K562 (cell line): Measurements from ENCODE around the gene FILIP1L. TPM values are rescaled to one million over a fixed set of nuclear protein-coding genes. Genes with fewer than 3 reads are reported as not detected.

Source experiments
- ATAC-seq: fragments of 200-7000 bp; cut with Tn5 transposase; 3 replicates; pipeline ENCODE4 v1.9.1; 2020; ENCODE audit warnings: moderate library complexity
- BruUV-seq: library from RNA; stranded (reverse); fragments of 400-500 nt; replicated peaks from 2 replicates; lab custom pipeline; 2021; lab: Mats Ljungman, UMichigan
- CTCF ChIA-PET: fragments of 300-600 bp; formaldehyde crosslinking; extraction: SDS; loops from one replicate; lab custom pipeline; 2021; ENCODE audit warnings: low intra/inter-chr PET ratio; lab: Yijun Ruan, JAX
- POLR2A ChIA-PET: fragments of 300-600, 350-650 bp; sonication (Branson Sonifier 250); formaldehyde crosslinking; extraction: SDS; loops from one replicate; lab custom pipeline; 2021; ENCODE audit warnings: antibody characterized with exemption, inconsistent platforms; lab: Yijun Ruan, JAX
- DNase-seq, 4 experiments: peaks; one replicate each; pipeline versions ENCODE4 v3.0.0 to v3.0.0-alpha.2; 2011 to 2018; ENCODE audit warnings: low spot score in 3 of 4, mixed read lengths in 3 of 4; ENCODE audit errors: extremely low read depth in 1 of 4
- FAIRE-seq: peaks from 2 replicates; lab custom pipeline; 2011; peaks lifted over from hg19 to GRCh38; lab: Jason Lieb, UNC
- H2AFZ ChIP-seq: 2 replicates; pipeline ENCODE4 v1.6.0; 2011; ENCODE audit warnings: low read depth, low read length, control low read depth, inconsistent platforms
- H3K27ac ChIP-seq: fragments of 200-600 bp; 3 replicates; pipeline ENCODE4 v1.8.0; 2011; ENCODE audit warnings: low read depth, mild to moderate bottlenecking, control low read depth, inconsistent platforms, low read length, moderate library complexity, mixed read lengths; ENCODE audit errors: extremely low read depth
- H3K27me3 ChIP-seq, 2 experiments: fragments of 300-600 bp in 1 of 2; 2 replicates in 1 of 2; 3 replicates in 1 of 2; pipeline versions ENCODE4 v1.6.0 to v1.8.0; 2011; ENCODE audit warnings: inconsistent platforms in 2 of 2, low read length in 2 of 2, mild to moderate bottlenecking in 1 of 2, mixed read lengths in 1 of 2, moderate library complexity in 1 of 2; ENCODE audit not compliant: control insufficient read depth in 2 of 2, insufficient read depth in 2 of 2
- H3K36me3 ChIP-seq: fragments of 300-600 bp; 3 replicates; pipeline ENCODE4 v1.8.0; 2011; ENCODE audit warnings: mild to moderate bottlenecking, low read length, inconsistent platforms; ENCODE audit not compliant: control insufficient read depth, insufficient read depth
- H3K4me1 ChIP-seq, 2 experiments: fragments of 200-600 bp in 1 of 2; replicated peaks in 1 of 2; 2 replicates in 1 of 2; 3 replicates in 1 of 2; pipeline versions ENCODE4 v1.5.1 to v1.8.0; 2011; ENCODE audit warnings: inconsistent platforms in 2 of 2, low read length in 2 of 2, mild to moderate bottlenecking in 1 of 2, mixed read lengths in 1 of 2, moderate library complexity in 1 of 2; ENCODE audit not compliant: control insufficient read depth in 2 of 2, insufficient read depth in 2 of 2
- H3K4me2 ChIP-seq: 2 replicates; pipeline ENCODE4 v1.6.1; 2011; ENCODE audit warnings: low read length, control low read depth, inconsistent platforms, mixed read lengths; ENCODE audit not compliant: insufficient read depth
- H3K4me3 ChIP-seq: fragments of 200-600 bp; sonication (generic), shearing (Covaris generic); 2 replicates; pipeline ENCODE4 v1.5.1; 2016; ENCODE audit warnings: control low read depth, inconsistent platforms
- H3K79me2 ChIP-seq: fragments of 200-600 bp; 3 replicates; pipeline ENCODE4 v1.8.0; 2011; ENCODE audit warnings: low read length, inconsistent platforms; ENCODE audit not compliant: control insufficient read depth, insufficient read depth
- H3K9ac ChIP-seq, 2 experiments: 2 replicates each; pipeline versions ENCODE4 v1.6.0 to v1.6.1; 2011; ENCODE audit warnings: low read depth in 2 of 2, low read length in 2 of 2, control low read depth in 1 of 2, inconsistent platforms in 1 of 2, mild to moderate bottlenecking in 1 of 2, mixed read lengths in 1 of 2; ENCODE audit not compliant: insufficient read depth in 1 of 2
- H3K9me1 ChIP-seq: one replicate; pipeline ENCODE4 v1.6.0; 2011; ENCODE audit warnings: inconsistent platforms, mild to moderate bottlenecking, low read length, moderate library complexity; ENCODE audit not compliant: control insufficient read depth, insufficient read depth
- H3K9me3 ChIP-seq: replicated peaks from 2 replicates; pipeline ENCODE4 v1.5.1; 2011; ENCODE audit warnings: low read depth, low read length, inconsistent platforms; ENCODE audit not compliant: control insufficient read depth, insufficient read depth
- H4K20me1 ChIP-seq: replicated peaks from 2 replicates; pipeline ENCODE4 v1.6.1; 2011; ENCODE audit warnings: low read length, inconsistent platforms, mixed read lengths; ENCODE audit not compliant: control insufficient read depth, insufficient read depth
- ARHGAP35 ChIP-seq: fragments of 450-650 bp; IDR thresholded peaks from 2 replicates; pipeline ENCODE4 v1.6.1; 2018; ENCODE audit not compliant: partially characterized antibody
- CEBPB ChIP-seq: fragments of 450-650 bp; IDR thresholded peaks from 2 replicates; pipeline ENCODE4 v1.6.1; 2016; ENCODE audit warnings: missing genetic modification characterization, missing compliant biosample characterization
- DPF2 ChIP-seq: fragments of 450-650 bp; IDR thresholded peaks from 2 replicates; pipeline ENCODE4 v1.6.1; 2016
- HMG20A ChIP-seq: fragments of 450-650 bp; formaldehyde crosslinking; conservative IDR thresholded peaks from 2 replicates; pipeline ENCODE4 v1.4.0; 2020; ENCODE audit warnings: mild to moderate bottlenecking, mixed read lengths
- KLF16 ChIP-seq: IDR thresholded peaks from 2 replicates; pipeline ENCODE4 v1.6.1; 2016; ENCODE audit warnings: antibody characterized with exemption
- NCOR1 ChIP-seq: fragments of 450-650 bp; IDR thresholded peaks from 2 replicates; pipeline ENCODE4 v1.6.1; 2016; ENCODE audit warnings: mild to moderate bottlenecking, moderate library complexity
- NFRKB ChIP-seq: fragments of 450-650 bp; IDR thresholded peaks from 2 replicates; pipeline ENCODE4 v1.6.1; 2016; ENCODE audit warnings: low read depth
- PHF8 ChIP-seq: fragments of 200-600 bp; sonication (generic); IDR thresholded peaks from 2 replicates; pipeline ENCODE4 v1.6.1; 2012; ENCODE audit warnings: mixed run types, mild to moderate bottlenecking, inconsistent platforms, low read length, moderate library complexity, borderline replicate concordance
- SMARCE1 ChIP-seq: fragments of 450-650 bp; IDR thresholded peaks from 2 replicates; pipeline ENCODE4 v1.7.1; 2016; ENCODE audit warnings: mild to moderate bottlenecking
- SNIP1 ChIP-seq: fragments of 450-650 bp; IDR thresholded peaks from 2 replicates; pipeline ENCODE4 v1.7.1; 2017; ENCODE audit warnings: low read depth, mild to moderate bottlenecking
- TAL1 ChIP-seq: fragments of 450-650 bp; IDR thresholded peaks from 2 replicates; pipeline ENCODE4 v1.6.1; 2016; ENCODE audit warnings: mild to moderate bottlenecking
- TCF3 ChIP-seq: sonication (generic); formaldehyde crosslinking; IDR thresholded peaks from 2 replicates; pipeline ENCODE4 v1.4.0; 2020; ENCODE audit warnings: mild to moderate bottlenecking, missing genetic modification reagents
- ZBED1 ChIP-seq: IDR thresholded peaks from 2 replicates; pipeline ENCODE4 v1.6.1; 2014
- ZKSCAN3 ChIP-seq: fragments of 250-450 bp; sonication (Bioruptor Pico); IDR thresholded peaks from 2 replicates; pipeline ENCODE4 v1.4.0; 2020
- ZNF316 ChIP-seq: fragments of 450-650 bp; IDR thresholded peaks from 2 replicates; pipeline ENCODE4 v1.6.1; 2016
- WGBS: fragments of 100-300 bp; shearing (Covaris generic); methylation state at CpG from one replicate; pipeline ENCODE4 v1.1.6; 2016; ENCODE audit warnings: low coverage, mixed read lengths; ENCODE audit not compliant: insufficient coverage; ENCODE audit errors: missing lambda C conversion rate; 5-methylcytosine and 5-hydroxymethylcytosine counted together
- in situ Hi-C: fragments of 300-500 bp; cut with MboI; formaldehyde crosslinking; loops from 4 replicates; pipeline ENCODE4 v1.15.0; 2018; ENCODE audit warnings: inconsistent platforms, mixed read lengths
- intact Hi-C: fragments of 100-400 bp; cut with micrococcal nuclease; formaldehyde crosslinking; loops from 2 replicates; pipeline ENCODE4 v1.14.2; 2022
- polyA plus RNA-seq, 8 experiments: library from polyadenylated mRNA; depleted of rRNA in 4 of 8; stranded (reverse) in 5 of 8; unstranded in 3 of 8; fragments of >200 nt; fragmentation: Nextera tagmentation in 2 of 8; fragmentation: Illumina TruSeq in 1 of 8; extraction: Ambion mirVana in 2 of 8; extraction: Trizol in 1 of 8; gene quantifications; 2 replicates each; pipeline versions ENCODE4 v1.2.1 to v1.2.3, GENCODE V29; 2011 to 2014; ENCODE audit warnings: inconsistent platforms in 1 of 8, missing spikeins in 1 of 8
- total RNA-seq, 7 experiments: library from RNA; depleted of rRNA in 6 of 7; stranded (reverse); fragments of >200 nt in 6 of 7; fragmentation: Illumina TruSeq in 2 of 7; extraction: Trizol in 2 of 7; gene quantifications; 2 replicates each; pipeline versions ENCODE4 v1.2.1 to v1.2.3, GENCODE V29; 2011 to 2021; ENCODE audit warnings: low replicate concordance in 1 of 7
- TF ChIP-seq, protein P1 (sequence below): fragments of 250-450 bp; sonication (Bioruptor Pico); IDR thresholded peaks from 2 replicates; pipeline ENCODE4 v1.8.0; 2021; ENCODE audit warnings: moderate library complexity, mild to moderate bottlenecking, inconsistent platforms
- TF ChIP-seq, protein P2 (sequence below): IDR thresholded peaks from 2 replicates; pipeline ENCODE4 v1.6.1; 2011; ENCODE audit not compliant: insufficient read length; ENCODE audit errors: extremely low read depth
- TF ChIP-seq, protein P3 (sequence below): fragments of 450-650 bp; conservative IDR thresholded peaks from 2 replicates; pipeline ENCODE4 v1.6.1; 2016; ENCODE audit warnings: missing genetic modification characterization, low read depth, mild to moderate bottlenecking, missing compliant biosample characterization, moderate library complexity
- TF ChIP-seq, protein P4 (sequence below): fragments of 450-650 bp; IDR thresholded peaks from 2 replicates; pipeline ENCODE4 v1.6.1; 2016; ENCODE audit warnings: low read depth, mild to moderate bottlenecking, moderate library complexity

The FILIP1L gene
- total and polyA plus RNA-seq, 9 of the 15 experiments (the other 6 are each of a cell fraction or from before 2014, with no cell fraction given), result 0.50 to 2.1 (median 1.1) TPM

DNA sequence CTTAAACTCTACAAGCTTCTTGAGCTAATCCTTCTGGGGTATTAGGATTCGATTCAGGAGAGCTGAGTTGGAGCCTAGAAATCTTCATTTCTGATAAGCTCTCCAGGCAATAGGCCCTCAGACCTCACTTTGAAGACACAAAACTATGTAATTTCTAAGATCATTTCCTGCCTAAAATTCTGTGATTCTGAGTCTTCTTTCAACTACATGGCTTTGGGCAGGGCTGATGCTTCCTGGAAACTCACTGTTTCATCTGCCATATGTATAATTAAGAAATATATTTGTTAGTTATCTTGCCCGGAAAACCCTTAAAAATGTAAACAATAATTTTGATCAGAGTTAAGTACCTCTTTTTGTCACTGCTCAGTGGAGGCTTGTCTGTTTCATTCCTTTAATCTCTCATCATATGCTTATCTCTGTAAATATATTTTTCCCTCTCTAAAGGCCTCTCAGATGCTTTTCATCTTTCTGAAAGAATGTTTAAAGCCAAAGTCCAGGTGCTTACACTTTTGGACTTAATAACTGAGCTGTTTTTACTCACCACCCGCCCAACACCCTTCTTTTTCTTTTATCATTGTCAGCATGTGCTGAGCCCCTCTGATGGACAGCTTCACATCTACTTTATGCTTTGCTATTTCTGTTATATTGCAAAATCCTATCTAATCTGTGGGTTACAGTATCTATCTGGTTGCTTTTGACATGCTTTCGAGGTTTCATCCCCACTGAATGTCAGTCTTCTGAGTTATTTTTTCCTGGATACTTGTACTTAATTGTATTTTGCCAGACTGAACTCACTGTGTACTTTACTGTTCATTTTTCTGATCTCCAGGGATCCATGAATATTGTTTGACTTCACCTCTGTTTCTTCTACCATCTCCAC is 38.2 kb downstream of the FILIP1L start:
- H3K9ac ChIP-seq, result no peak overlapping the region; a peak in 1 of 4 replicates
- no peak overlapping the region for H3K4me3 ChIP-seq
- no peak overlapping the region; the same call in 1 of the 2 replicates for H3K4me2 ChIP-seq
- peaks cover 2 to 35% of the 10 kb centered on the region in 2 experiments; a peak in 3 of 5 replicates for H3K4me1 ChIP-seq
- FAIRE-seq (peak; percentile 61), DNase-seq (peak; percentile 8 to 47 (median 16)), ATAC-seq (peak; percentile 51; the same call in 2 of the 3 replicates)
- no TSS peak for BruUV-seq
- no peaks in the 10 kb centered on the region for H3K79me2 ChIP-seq
- intact Hi-C loops (no loop called here), in situ Hi-C loops (loop anchor here (10.0 kb wide), 1 partner anchor 179 kb away; no protein-coding TSS in a partner anchor)
- H3K36me3 ChIP-seq, result no peaks in the 10 kb centered on the region
- ChIA-PET POLR2A (interaction anchor here (1.6 kb wide), 1 partner anchor 12 kb away, joined by 3 read pairs; no protein-coding TSS in a partner anchor), CTCF (no interaction called here)
- H3K27me3 ChIP-seq, result no peaks in the 10 kb centered on the region
- WGBS, result 0% methylated on average over 4 of the region's 4 CpGs
- no peaks in the 10 kb centered on the region for H3K9me3 ChIP-seq
- no peaks in the 10 kb centered on the region for H3K9me1 ChIP-seq
- H2AFZ ChIP-seq, result no peak overlapping the region
- H3K27ac ChIP-seq, result peak overlapping the region; percentile 13; the same call in 1 of the 3 replicates
- H4K20me1 ChIP-seq, result no peaks in the 10 kb centered on the region
- TF ChIP-seq SNIP1 (no peak), TAL1 (peak; percentile 50), ZKSCAN3 (CRISPR knock-in tag) (no peak), NFRKB (no peak), SMARCE1 (no peak), DPF2 (0 out of 2 replicates have a peak, but pooled peaks have one; percentile 37), ZBED1 (no peak), PHF8 (no peak), HMG20A (CRISPR knock-in tag) (no peak), NCOR1 (peak; percentile 50; the same call in 1 of the 2 replicates), TCF3 (CRISPR knock-in tag) (peak; percentile 43; the same call in 1 of the 2 replicates), CEBPB (peak; percentile 20; the same call in 1 of the 2 replicates), ARHGAP35 (no peak), ZNF316 (peak; percentile 10; the same call in 1 of the 2 replicates), KLF16 (peak; percentile 47; the same call in 1 of the 2 replicates)
- TF ChIP-seq, protein P1, sequence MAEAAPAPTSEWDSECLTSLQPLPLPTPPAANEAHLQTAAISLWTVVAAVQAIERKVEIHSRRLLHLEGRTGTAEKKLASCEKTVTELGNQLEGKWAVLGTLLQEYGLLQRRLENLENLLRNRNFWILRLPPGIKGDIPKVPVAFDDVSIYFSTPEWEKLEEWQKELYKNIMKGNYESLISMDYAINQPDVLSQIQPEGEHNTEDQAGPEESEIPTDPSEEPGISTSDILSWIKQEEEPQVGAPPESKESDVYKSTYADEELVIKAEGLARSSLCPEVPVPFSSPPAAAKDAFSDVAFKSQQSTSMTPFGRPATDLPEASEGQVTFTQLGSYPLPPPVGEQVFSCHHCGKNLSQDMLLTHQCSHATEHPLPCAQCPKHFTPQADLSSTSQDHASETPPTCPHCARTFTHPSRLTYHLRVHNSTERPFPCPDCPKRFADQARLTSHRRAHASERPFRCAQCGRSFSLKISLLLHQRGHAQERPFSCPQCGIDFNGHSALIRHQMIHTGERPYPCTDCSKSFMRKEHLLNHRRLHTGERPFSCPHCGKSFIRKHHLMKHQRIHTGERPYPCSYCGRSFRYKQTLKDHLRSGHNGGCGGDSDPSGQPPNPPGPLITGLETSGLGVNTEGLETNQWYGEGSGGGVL (CRISPR knock-in tag), result no peak
- TF ChIP-seq, protein P2, sequence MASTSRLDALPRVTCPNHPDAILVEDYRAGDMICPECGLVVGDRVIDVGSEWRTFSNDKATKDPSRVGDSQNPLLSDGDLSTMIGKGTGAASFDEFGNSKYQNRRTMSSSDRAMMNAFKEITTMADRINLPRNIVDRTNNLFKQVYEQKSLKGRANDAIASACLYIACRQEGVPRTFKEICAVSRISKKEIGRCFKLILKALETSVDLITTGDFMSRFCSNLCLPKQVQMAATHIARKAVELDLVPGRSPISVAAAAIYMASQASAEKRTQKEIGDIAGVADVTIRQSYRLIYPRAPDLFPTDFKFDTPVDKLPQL, result no peak
- TF ChIP-seq, protein P3, sequence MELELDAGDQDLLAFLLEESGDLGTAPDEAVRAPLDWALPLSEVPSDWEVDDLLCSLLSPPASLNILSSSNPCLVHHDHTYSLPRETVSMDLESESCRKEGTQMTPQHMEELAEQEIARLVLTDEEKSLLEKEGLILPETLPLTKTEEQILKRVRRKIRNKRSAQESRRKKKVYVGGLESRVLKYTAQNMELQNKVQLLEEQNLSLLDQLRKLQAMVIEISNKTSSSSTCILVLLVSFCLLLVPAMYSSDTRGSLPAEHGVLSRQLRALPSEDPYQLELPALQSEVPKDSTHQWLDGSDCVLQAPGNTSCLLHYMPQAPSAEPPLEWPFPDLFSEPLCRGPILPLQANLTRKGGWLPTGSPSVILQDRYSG (tag), result no peak
- TF ChIP-seq, protein P4, sequence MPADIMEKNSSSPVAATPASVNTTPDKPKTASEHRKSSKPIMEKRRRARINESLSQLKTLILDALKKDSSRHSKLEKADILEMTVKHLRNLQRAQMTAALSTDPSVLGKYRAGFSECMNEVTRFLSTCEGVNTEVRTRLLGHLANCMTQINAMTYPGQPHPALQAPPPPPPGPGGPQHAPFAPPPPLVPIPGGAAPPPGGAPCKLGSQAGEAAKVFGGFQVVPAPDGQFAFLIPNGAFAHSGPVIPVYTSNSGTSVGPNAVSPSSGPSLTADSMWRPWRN, result no peak
